ENCODE measurements around the gene GNAZ. TPM values are rescaled to one million over a fixed set of nuclear protein-coding genes. Genes with fewer than 3 reads are reported as not detected.

The GNAZ gene
- total and polyA plus RNA-seq, 8 donors = 1.7 to 4.7 (median 3.9) TPM

DNA sequence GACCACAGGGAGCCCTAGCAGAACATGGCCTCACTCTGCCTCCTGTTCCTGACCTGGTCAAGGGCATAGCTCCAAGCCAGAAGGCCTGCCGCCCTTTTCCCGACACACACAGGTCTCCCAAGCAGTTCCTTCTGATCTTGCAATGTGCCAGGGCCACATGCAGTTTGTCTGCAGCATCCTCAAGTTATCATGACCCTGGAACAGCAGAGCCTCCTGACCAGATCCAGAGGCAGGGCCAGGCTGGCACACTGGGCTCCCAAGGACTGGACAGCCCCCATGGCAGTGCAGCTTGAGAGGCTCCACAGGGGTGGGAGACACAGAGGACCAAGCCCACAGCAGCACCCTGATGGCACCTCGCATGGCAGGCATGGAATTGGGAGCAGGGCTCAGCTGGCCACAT, 31.2 kb downstream of the GNAZ start:
- H3K27me3 ChIP-seq = no peaks in the 10 kb centered on the region
- no peak for ATAC-seq
- TF ChIP-seq, protein P1, sequence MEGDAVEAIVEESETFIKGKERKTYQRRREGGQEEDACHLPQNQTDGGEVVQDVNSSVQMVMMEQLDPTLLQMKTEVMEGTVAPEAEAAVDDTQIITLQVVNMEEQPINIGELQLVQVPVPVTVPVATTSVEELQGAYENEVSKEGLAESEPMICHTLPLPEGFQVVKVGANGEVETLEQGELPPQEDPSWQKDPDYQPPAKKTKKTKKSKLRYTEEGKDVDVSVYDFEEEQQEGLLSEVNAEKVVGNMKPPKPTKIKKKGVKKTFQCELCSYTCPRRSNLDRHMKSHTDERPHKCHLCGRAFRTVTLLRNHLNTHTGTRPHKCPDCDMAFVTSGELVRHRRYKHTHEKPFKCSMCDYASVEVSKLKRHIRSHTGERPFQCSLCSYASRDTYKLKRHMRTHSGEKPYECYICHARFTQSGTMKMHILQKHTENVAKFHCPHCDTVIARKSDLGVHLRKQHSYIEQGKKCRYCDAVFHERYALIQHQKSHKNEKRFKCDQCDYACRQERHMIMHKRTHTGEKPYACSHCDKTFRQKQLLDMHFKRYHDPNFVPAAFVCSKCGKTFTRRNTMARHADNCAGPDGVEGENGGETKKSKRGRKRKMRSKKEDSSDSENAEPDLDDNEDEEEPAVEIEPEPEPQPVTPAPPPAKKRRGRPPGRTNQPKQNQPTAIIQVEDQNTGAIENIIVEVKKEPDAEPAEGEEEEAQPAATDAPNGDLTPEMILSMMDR (IDR thresholded peaks at IDR 0.05) = no peak
- no peak overlapping the region for H3K4me3 ChIP-seq
- peaks cover 0 to 11% of the 10 kb centered on the region in 2 donors for H3K4me1 ChIP-seq
- no peaks in the 10 kb centered on the region for H3K9me3 ChIP-seq
- H3K36me3 ChIP-seq = no peaks in the 10 kb centered on the region
- intact Hi-C loops (cut with DNase I) = no loop called here
- no peak overlapping the region for H3K27ac ChIP-seq
- DNase-seq = no peak

DNA sequence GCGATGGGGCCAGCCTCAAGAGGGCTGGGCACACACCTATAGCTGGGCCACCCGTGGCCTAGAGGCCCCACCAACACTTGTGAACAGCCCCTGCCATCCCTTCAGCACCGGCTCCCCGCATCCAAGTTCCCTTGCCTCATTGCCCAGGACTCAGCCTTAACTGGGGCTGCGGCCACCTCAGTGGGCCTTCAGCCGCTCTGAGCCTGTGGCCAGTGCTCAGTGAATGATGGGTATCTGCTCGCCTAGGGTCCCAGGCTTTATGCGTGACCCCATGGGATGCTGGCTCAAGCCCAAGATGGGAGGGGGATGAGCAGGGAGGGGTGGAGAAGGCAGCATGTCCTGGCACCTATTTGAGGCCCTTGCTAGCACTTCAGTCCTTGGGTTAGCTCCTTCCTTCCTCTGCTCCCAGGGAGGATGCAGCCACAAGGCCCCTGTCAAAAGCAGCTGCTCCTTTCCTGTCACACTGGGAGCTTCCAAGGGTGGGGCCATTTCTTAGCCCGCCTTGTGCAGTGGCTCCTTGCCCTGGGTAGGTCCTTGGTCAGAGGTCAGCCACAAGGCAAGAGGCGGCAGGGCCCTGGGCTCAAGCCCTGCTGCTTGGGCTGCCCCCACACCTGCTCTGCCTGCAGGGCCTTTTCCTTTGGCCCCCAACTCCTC, 31.8 kb downstream of the GNAZ start:
- DNase-seq (no peak), ATAC-seq (no peak)
- TF ChIP-seq, protein P1 (IDR thresholded peaks at IDR 0.05) = no peak
- Histone ChIP-seq H3K36me3 (no peaks in the 10 kb centered on the region), H3K27ac (no peak overlapping the region), H3K4me3 (no peak overlapping the region), H3K9me3 (no peaks in the 10 kb centered on the region), H3K4me1 (peaks cover 0 to 11% of the 10 kb centered on the region in 2 donors), H3K27me3 (no peaks in the 10 kb centered on the region)
- intact Hi-C loops (cut with DNase I) = no loop called here

DNA sequence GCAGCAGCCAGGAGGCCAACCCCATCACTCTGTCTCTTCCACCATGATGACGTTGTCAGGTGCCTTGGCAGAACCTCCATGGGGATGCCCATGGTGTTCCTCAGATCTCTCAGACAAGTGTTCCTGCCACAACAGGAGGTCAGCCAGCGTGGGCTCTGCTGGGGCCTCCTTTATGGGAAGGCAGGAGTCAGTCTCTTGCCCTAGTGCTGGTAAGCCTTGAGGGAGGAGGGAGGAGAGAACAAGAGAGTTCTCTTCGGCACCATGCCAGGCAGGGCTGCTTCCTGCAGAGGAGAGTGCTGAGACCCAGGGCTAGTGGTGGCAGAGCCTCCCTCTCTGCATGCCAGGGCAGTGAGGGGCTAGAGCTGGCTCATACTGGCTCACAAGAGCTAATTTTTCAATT, 32.5 kb downstream of the GNAZ start:
- Histone ChIP-seq H3K4me3 (no peak overlapping the region), H3K27me3 (no peaks in the 10 kb centered on the region), H3K36me3 (no peaks in the 10 kb centered on the region), H3K9me3 (no peaks in the 10 kb centered on the region), H3K4me1 (peaks cover 0 to 11% of the 10 kb centered on the region in 2 donors), H3K27ac (no peak overlapping the region)
- TF ChIP-seq, protein P1 (IDR thresholded peaks at IDR 0.05) = no peak
- intact Hi-C loops (cut with DNase I) = no loop called here
- ATAC-seq (no peak), DNase-seq (peak in 1 of 4 donors; percentile 17)

DNA sequence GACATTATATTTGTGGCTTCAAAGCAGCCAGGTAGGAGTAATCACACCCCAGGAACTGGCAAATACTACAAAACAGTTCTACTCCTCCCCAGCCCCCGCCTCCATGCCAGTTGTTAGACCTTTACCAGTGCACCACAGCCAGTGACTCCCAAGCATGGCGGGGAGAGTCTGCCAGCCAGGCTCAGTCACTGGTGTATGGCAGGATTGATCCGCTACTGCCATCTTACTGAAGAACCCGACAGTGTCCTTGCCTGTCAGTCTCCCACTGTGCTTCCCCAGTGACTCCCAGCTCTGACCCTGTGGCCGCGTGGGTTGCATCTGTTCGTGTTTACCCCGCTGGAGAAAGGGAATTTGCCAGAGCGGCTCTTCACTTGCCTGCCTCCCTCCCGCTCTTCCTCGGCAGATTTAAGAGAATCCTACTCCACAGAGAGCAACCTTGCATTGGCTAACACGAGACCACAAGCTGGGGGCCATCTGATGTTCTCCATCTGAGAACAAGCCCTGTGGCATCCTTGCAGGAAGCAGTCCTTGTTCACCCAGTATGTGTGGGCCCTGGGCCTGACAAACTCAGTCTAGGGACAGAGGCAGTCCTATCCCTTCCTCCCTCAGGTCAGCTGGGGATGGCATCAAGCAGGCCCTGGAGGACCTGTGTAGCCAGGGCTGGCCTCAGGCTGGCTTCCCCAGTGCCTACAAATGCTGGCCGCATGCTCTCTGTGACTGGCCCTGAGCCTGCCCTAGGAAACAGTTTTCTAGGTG, 33.1 kb downstream of the GNAZ start:
- no peaks in the 10 kb centered on the region for H3K36me3 ChIP-seq
- ATAC-seq (no peak), DNase-seq (no peak)
- TF ChIP-seq, protein P1 (IDR thresholded peaks at IDR 0.05) = no peak
- peaks cover 0 to 9% of the 10 kb centered on the region in 2 donors for H3K4me1 ChIP-seq
- intact Hi-C loops (cut with DNase I) = no loop called here
- no peaks in the 10 kb centered on the region for H3K9me3 ChIP-seq
- H3K4me3 ChIP-seq = no peak overlapping the region
- H3K27ac ChIP-seq = no peak overlapping the region
- H3K27me3 ChIP-seq = no peaks in the 10 kb centered on the region

DNA sequence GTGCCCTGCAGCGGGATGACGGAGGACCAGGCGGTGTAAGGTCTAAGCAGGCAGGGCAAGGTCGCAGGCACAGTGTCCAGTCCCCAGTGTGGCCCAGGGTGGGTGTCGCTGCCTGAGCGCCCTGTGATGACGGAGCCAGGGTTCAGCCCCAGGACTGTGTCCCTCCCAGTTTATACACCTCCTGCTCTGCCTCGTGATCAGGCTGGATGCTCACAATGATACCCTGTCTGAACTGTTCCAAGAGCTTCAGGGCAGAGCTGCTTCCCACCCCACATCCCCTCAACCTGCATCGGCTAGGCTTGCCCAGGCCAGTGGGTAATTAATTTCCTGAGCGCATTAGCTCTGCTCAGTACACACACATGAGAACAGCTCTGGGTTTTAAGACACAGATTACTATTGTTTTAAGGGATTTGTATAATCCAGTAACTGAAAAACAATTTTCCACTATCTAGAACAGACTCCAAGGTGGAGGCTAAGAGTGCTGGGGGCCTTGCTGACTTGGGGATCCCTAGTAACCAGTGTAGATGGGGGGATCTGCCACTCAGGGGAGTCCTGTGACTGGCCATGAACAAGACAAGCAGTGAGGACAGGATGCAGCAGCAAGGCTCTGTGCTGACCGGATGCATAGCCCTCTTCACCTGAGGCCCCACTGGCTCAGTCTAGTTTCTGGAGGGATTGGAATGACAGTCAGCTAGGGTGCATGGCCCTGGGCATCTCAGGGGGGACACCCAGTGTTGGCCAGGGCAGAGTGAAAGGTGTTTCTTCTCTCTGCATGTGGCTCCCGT, 34.1 kb downstream of the GNAZ start:
- H3K27me3 ChIP-seq = no peaks in the 10 kb centered on the region
- no peaks in the 10 kb centered on the region for H3K36me3 ChIP-seq
- DNase-seq = no peak
- no peak for ATAC-seq
- H3K4me1 ChIP-seq = no peaks in the 10 kb centered on the region
- H3K4me3 ChIP-seq = no peak overlapping the region
- no peak overlapping the region for H3K27ac ChIP-seq
- TF ChIP-seq, protein P1 (IDR thresholded peaks at IDR 0.05) = no peak
- no peaks in the 10 kb centered on the region for H3K9me3 ChIP-seq
- intact Hi-C loops (cut with DNase I) = no loop called here
